Putamen (tissue), 1 donor: ENCODE results near the gene LARP6.
"Not testable (repeated sequence)": the region's sequence is repeated elsewhere in the genome, so short reads cannot be mapped to it uniquely, and the experiment has no call there.

Experiments used
- DNase-seq: peaks from one replicate; pipeline ENCODE4 v3.0.0-alpha.2; 2016; ENCODE audit warnings: low spot score

Gene LARP6

DNA sequence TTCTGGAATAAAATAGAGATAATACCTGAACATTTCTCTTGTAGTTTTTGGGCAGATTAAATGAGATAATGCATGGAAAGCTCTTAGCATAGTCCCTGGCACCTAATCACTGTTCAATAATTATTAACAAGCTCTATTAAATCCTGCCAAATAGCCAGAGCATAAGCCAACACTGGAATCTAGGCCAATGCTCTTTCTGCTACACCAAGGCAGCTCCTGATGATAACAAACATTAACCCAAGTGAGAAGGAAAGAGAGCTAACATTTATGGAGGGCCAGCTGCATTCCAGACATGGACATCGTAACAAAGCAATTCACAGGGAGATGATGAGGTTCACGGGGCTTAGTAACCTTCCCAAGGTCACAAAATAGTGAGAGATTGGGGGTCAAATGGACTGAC is 23.3 kb downstream of the LARP6 start:
- DNase-seq: no peak

DNA sequence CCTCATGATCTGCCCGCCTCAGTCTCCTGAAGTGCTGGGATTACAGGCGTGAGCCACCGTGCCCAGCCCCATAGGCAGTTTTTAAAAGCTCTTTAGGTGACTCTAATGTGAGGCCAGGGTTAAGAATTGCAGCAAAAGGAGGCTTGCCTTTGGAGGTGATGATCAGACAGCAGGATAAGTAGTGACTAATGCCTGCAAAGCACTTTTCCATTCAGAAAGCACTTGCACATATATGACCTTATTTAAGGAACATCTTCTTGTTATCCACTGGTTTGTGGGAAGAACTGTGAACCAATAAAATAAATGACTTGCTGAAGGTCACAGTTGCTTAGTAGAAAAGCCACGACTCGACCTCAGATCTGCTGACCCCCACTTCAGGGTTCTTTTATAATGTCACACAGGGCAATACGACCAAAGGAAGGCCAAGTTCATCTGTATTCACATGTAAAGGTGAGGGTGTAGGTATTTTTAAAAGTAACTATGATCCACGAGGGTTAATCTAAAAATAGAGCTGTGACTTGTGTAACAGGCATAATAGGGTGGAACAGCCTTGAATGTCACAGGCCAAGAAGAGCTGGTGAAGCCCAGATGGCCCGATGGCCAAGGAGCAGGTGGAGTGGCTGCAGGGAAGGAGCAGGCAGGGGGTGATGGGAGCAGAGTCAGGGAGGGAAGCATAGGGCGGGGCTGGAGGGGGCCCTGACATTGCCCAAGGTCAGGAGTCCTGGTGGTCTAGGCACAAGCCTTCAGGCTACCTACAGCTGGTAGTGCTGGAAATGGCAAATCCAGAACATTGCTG is 24.4 kb downstream of the LARP6 start:
- no peak for DNase-seq

DNA sequence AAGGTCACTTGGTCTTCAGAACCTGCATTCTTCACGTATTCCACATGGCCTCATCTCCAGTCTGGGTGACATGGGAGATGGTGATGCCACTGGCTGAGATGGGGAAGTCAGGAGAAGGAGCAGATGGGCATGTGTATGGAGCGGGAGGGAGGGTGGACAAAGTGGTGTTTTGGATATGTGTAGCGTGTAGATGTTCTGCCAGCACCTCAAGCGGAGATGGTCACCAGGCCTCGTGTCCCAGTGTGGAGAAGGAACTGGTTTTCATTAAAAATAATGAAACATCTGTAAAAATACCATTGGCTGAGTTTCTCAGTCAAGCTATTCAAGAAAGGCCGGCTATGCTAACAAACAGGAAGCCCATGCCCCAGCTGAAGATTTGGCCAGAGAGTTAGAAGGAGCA is 26.2 kb downstream of the LARP6 start:
- no peak for DNase-seq

DNA sequence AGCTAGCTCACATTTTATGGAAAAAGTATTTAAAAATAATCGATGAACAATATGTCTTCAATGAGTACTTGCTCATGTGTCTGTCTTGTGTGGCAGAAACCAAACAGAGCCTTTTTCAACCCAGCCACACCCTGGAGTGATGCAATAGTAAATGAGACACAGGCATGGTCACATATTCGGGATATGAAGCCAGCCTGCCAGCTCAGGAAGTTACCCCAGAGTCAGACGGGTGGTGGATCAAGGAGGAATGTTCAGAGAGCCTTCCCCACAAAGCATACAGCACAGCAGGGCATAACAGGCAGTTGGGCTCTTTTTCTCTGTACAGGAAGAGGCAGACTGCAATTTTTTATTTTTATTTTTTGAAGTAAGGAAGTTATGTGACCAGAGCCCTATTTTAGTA is 27.3 kb downstream of the LARP6 start:
- DNase-seq: no peak

DNA sequence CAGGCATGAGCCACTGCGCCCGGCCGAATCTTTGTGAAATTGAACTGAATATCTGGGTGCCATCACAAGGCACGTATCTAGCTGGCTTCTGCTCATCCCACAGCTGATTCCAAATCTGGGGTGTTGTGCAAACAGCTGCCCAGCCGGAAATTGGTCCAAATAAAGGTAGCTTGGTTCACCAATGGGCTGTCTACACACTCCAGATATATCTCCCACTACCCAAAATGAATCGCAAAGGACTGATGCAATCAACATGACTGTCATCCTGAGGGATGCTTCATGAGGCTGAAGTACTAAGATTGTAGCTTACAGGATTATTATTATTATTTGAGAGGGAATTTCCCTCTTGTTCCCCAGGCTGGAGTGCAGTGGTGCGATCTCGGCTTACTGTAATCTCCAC is 28.1 kb downstream of the LARP6 start:
- DNase-seq: no peak

DNA sequence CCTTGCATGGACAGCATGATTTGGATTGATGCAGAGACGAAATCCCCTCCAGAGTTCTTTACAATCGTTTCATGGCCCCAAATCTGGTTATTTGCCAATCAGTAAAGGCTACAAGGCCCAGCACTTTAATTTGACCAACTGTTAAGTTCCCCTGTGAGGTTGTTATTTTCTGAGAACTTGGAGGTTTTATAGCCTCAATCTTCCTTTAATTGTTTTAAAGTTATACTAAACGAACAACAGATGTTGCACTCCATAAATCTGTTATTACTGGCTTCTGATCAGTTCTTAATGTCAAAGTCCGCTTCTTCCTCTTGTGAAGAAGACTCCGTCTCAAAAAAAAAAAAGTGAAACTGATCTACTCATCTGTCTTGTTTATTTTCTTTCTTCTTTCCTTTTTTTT is 30.8 kb downstream of the LARP6 start:
- DNase-seq: no peak

DNA sequence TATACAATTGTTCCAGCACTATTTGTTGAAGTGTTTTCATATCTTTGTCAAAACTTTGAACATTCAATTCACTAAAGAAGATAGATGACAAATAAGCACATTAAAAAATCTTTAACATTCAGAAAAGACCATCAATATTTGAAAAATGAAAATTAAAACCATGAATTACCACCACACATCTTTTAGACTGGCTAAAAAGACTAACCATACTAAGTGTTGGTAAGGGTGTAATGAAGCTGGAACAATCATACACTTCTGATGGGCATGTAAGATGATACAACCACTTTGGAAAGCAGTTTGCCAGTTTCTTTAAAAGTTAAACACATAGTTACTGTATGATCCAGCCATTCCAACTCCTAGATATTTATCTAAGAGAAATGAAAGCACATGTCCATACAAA is 33.7 kb downstream of the LARP6 start:
- DNase-seq: no peak

DNA sequence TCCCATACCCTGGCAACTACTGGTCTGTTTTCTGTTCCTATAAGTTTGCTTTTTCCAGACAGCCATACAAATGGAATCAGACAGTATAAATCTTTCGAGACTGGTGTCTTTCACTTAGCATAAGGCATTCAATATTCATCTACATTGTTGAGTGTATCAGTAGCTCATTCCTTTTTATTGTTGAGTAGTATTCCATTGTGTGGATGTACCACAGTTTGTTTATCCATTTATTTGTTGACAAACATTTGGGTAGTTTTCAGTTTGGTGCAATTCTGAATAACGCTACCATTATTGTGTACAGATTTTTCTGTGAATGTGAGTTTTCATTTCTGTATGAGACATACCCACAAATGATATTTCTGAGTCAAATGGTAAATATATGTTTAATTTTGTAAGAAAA is 35.4 kb downstream of the LARP6 start:
- DNase-seq: no peak

DNA sequence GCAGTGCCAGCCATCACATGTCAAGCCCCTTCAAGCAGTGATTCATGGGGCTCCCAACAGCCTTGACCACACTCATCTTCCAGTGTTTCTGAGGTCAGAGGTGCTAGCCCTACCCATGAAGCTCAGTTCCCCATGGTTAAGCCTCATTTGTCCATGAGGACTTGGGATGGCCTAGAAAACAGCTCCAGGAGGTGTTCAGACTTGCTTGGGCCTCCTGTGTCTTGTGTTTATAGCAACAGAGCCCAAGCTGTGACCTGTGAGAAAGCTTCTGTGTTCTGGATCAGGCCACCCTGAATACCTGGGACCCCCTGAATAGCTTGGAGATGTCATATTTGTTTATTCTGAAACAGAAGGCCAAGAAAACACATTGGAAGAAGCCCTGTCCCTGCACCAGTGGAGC is 36.7 kb downstream of the LARP6 start:
- DNase-seq: no peak

DNA sequence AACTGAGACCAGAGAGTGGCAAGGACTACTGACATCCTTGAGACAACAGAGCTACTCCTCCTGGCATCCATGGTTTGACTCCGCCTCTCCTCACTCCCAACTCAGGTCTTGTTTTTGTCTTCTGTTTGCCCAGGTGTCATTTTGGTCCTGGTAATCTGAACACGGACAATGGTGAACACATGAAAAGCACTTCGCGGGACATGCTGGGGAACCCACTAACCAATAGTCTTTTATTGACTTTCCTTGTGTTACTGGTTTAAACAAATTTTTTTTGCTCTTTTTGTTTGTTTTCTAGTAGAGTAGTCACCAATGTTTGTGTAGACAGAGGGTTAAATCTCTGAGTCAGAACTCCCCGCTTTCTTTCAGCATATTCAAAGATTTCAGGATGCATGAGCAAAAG is 38.4 kb downstream of the LARP6 start:
- no peak for DNase-seq

DNA sequence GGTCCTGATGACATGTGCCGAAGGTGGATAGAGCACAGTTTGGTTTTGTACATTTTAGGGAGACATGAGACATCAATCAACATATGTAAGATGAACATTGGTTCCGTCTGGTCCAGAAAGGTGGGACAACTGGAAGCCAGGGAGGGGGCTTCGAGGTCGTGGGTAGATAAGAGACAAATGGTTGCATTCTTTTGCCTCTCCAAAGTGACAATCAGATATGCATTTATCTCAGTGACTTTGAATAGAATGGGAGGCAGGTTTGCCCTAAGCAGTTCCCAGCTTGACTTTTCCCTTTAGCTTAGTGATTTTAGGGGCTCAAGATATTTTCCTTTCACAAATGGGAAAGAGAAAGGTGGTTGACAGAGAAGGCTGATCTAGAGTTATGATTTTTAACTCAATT is 38.9 kb downstream of the LARP6 start:
- DNase-seq: not testable (repeated sequence)

DNA sequence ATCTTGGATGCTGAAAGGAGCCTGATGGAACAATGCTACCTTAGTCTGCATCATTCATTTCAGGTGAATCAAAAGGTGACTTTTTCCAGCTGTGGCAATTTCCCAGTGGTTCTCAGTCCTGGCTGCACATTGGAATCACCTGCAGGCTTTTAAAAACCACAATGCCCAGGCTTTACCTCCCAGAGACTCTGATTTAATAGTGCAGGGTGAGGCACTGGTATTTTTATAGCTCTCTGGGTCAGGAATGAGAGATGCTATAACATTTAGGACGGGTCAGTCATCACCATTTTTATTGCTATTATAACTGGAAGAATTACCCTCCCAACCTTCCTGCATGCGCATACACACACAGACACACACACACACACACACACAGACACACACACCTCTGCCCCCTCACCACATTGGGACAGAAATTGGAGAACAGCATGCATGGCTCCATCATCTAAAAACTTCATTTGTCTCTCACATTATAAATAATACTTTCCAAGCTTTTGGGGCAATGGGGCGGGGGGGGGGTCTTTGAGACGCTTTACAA is 41.1 kb downstream of the LARP6 start:
- DNase-seq: no peak

DNA sequence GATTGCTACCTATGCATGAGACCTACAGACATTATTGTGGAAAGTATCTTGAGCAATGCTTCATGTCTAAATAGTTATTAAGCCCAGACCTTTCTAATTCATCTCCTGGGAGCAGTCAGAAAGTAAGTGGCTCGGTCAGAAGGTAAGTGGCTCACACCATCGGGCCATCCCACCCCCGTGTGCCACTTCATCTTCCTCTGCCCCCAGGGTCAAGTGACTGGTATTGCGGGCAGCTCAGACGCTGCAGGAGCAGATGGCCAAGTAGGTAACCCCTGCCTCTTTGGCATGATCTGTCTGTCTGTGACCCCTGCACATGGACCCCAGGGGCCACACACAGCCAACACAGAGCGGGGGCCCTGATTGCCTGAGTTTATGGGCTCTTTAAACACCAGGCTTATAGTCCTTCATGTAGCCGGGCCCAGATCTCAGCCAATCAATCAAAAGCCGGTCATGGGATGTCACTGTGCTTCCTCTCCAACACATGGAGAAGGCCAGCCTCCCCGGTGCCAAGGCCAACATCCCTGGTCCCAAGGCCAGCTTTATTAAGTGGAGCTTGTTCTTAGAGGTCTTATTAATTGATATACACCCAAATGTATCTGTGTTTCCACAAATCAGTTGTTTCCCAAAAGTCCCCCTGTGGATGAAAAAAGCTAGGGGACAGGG is 42.9 kb downstream of the LARP6 start:
- DNase-seq: no peak

DNA sequence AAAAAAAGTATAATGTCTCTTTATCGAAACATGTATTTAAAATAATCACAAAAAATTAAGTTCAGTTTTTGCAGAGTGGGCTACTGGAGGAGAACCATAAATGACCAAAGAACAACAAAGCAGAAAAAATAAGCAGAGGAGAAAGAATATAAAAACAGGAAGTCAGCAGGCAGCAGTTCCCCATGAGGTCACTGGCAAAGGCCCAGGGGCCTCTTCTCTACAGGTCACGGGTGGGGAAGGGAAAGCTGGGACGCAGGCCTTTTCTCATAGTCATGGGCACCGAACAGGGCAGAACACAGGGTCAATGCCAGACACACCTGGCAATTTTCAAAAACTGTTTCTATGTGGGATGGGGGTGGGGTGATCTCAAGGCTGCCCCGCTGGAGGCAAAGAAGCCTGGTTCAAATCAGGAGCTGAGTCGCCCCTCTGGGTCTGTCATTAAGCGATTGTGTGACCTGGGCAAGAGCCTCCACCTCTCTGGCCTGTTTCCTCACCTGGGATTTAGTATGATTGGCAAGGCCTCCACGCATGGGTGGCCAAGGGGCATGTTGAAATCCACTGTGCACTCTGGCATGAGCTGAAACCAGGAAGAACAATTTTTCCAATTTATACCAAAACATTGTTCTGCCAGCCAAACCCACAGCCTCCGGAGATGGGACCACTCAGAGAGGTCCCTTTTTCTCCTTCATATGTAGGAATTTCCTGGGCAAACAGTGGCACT is 46.8 kb downstream of the LARP6 start:
- DNase-seq: no peak

DNA sequence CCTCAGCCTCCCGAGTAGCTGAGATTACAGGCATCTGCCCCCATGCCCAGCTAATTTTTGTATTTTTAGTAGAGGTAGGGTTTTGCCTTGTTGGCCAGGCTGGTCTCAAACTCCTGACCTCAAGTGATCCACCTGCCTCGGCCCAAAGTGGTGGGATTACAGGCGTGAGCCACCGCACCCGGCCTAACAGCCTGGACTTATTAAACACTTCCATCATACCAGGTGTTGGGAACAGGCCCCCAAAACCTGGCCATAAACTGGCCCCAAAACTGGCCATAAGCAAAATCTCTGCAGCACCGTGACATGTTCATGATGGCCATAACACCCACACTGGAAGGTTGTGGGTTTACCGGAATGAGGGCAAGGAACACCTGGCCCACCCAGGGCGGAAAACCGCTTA is 49.6 kb downstream of the LARP6 start:
- DNase-seq: not testable (repeated sequence)

DNA sequence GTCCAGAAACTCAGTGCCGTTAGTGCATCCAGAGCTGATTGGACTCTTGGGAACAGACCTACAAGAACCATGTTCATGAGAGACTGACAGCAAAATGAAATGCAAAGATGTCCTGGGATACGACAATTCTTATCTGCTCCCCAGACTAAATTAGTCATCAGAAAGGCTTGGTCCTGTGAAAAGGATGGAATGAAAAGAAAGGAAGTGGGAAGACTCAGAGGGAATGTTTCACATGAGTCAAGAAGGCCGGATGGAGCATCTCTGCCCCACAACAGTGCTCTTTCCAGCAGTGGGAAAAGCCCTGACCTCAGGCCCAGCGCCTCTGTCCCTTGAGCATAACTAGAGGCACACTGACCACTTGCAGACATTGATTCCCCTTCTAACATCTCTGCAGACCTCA is 51.3 kb downstream of the LARP6 start:
- DNase-seq: no peak

DNA sequence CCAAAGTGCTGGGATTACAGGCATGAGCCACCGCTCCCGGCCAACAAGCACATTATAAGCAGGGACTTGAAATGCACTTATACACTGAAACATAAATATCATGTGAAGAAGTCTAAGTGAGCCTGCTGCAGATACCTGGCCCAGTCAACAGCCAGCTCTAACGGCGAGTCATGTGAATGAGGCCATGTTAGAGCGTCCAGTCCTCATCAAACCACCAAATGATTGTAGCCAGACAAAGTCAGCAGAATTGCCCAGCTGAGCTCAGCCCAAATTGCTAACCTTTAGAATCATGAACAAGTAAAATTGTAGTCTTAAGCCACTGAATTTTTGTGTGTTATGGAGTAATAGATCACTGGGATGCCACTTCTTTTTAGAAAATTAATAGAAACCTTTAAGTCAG is 52.8 kb downstream of the LARP6 start:
- DNase-seq: no peak

DNA sequence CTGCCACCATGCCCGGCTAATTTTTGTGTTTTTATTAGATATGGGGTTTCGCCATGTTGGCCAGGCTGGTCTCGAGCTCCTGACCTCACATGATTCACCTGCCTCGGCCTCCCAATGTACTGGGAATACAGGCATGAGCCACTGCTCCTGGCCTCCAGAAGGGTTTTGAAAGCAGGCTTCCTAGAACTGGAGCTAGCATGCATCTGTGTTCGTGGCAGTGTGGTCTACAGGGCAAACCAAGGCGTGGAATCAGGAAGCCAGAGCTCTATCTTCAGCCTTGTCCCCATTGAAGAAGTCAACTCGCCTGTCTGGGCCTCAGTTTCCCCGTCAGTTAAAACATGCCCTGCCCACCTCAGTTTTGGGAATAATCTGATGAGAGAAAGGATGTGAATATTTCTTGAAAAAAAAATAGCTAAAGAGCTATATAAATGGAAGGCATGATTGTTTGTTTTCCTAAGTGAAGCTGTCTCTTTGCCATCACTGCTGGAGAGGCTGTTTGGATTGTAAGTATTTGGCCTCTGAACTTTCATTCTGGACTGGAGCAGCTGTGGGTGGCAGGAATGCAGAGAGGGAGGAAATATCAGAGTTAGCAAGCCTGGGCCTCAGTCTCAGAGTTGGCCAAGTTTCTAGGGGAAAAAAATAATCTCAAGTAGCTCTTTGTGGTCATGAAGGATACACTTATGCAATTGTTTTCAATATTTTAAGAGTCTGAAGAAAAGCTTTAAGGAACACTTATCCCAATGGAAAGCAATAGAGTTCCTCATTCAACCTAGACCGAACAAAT is 54.1 kb downstream of the LARP6 start:
- no peak for DNase-seq

DNA sequence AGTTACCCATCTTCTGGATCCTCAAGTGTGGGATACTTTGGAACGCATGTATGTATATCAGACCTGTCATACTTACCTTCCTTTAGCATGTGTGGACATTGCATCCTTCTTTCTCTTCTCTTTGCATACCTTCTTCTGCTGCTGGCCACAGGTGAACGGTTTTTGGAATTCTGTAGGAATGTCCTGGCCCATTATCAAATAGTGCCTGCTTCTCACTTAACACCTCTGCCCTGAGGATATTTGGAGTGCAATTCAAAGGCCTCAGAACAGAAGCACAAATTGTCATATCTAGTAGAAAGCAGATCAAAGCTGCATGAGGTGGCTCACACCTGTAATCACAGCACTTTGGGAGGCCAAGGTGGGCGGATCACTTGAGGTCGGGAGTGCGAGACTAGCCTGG is 56.5 kb downstream of the LARP6 start:
- DNase-seq: no peak

DNA sequence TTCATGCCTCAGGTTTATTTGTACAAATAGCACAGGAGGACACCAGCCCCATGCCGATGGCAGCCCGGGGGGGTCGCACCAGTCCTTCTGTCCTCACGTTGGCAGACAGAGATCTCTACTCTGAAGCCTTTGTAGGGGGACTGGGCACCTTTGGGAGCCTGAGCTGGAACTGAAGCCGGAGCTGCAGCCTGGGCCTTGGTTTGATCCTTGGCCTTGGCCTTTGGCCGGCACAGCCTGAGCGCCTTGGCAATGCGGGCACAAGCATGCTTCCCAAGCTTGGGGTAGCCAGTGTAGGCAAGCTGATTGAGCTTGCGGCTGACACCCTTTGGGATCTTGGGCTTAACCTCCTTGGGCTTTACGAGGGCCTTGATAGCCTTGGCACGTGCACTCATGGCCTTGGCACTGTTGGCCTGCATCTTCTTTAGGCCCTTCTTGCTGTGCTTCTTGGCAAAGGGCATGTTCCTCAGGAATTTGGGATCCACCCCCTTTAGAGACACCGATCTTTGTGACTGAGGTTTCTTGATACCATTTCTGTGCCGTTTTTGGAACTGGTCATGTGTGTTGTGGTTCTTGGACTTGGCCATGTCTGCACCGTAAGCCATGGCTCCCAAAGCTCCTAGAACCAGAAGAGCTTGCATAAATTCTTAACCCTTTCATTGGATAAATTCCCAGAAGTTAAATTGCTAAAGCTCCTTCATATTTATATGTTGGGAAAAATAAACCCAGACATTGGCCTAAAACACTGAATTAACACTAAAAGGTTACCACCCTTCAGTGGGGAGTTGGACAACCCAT is 57.2 kb downstream of the LARP6 start:
- no peak for DNase-seq

DNA sequence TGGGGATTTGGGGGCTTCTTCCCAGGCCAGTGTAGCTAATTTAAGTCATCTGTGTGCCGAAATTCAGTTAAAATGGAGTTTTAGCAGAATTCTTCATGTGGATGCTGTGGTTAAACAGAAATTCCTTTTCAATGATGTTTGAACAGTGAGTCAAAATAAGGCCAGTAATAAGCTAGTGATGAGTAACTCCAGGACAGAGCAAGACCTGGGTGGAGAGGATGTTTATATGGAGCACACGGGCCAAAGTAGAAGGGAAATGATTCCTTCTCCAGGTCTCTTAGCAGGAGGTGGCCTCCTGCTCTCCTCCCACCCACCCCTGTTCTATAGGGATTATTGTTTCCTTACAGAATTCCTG is 58.7 kb downstream of the LARP6 start:
- no peak for DNase-seq
